ENCODE data around the gene CYLC1. TPM values are rescaled to one million over a fixed set of nuclear protein-coding genes. Genes with fewer than 3 reads are reported as not detected.

The CYLC1 gene
- total and polyA plus RNA-seq, 2 of the 13 experiments (the other 11 are each of a cell fraction or from before 2014, with no cell fraction given), result not detected

DNA sequence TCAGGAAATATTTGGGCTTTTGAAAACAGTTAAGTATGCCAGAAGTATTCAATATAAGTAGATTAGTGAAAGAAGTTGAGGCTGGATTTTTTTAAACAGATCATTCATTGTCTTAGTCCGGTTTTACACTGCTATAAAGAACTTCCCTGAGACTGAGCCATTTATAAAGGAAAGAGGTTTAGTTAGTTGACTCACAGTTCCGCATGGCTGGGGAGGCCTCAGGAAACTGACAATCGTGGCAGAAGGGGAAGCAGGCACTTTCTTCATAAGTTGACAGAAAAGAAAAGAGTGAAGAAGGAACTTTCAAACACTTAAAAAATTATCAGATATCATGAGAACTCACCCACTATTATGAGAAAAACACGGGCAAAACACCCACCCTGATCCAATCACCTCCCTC lies 31.1 kb upstream of the CYLC1 start:
- no peak overlapping the region for H3K4me3 ChIP-seq (replicated peaks in 1 of 3; ENCODE audit: insufficient read depth in 1 of 3, low read depth in 2 of 3, low read length in 3 of 3)
- WGBS (ENCODE audit: low lambda C conversion rate), result 0% methylated on average over 4 of the region's 4 CpGs
- intact Hi-C loops (cut with micrococcal nuclease; ENCODE audit: unreplicated experiment), result no loop called here

More for the DNA sequence above, 31.1 kb upstream of the CYLC1 start:
- in situ Hi-C loops (cut with HindIII; ENCODE audit: extremely low pct_ligation_motif_present, low pct_unique_long_range_greater_than_20kb), result no loop called here
- Histone ChIP-seq H3K36me3 (replicated peaks in 1 of 2; ENCODE audit: control insufficient read depth in 1 of 2, insufficient read depth in 2 of 2, low read length in 2 of 2) (no peaks in the 10 kb centered on the region), H3K4me2 (ENCODE audit: low read depth, low read length) (no peak overlapping the region), H4K20me1 (ENCODE audit: insufficient read depth, low read length) (no peaks in the 10 kb centered on the region), H3K27me3 (ENCODE audit: control insufficient read depth in 1 of 2, insufficient read depth in 2 of 2, low read length in 2 of 2) (no peaks in the 10 kb centered on the region), H3K9ac (ENCODE audit: insufficient read depth, low read depth, low read length) (no peak overlapping the region), H3K4me1 (ENCODE audit: insufficient read depth, low read length) (no peaks in the 10 kb centered on the region), H3K79me2 (ENCODE audit: insufficient read depth, low read length) (no peaks in the 10 kb centered on the region), H3K9me3 (ENCODE audit: low read length) (no peaks in the 10 kb centered on the region), H2AFZ (ENCODE audit: low read length) (no peak overlapping the region), H3K27ac (ENCODE audit: extremely low read length, insufficient read depth, low read length) (no peak overlapping the region)
- ChIA-PET POLR2A (no interaction called here), CTCF (ENCODE audit: low intra/inter-chr PET ratio, low total read pairs) (no interaction called here)
- FAIRE-seq, result no peak
- BruUV-seq (replicated peaks), result no TSS peak
- TF ChIP-seq ZFP82 (CRISPR knock-in tag; IDR thresholded peaks at IDR 0.05; ENCODE audit: borderline replicate concordance), result no peak
- no peak for TF ChIP-seq FOXO1 (CRISPR knock-in tag; IDR thresholded peaks at IDR 0.05)
- TF ChIP-seq, protein P1, sequence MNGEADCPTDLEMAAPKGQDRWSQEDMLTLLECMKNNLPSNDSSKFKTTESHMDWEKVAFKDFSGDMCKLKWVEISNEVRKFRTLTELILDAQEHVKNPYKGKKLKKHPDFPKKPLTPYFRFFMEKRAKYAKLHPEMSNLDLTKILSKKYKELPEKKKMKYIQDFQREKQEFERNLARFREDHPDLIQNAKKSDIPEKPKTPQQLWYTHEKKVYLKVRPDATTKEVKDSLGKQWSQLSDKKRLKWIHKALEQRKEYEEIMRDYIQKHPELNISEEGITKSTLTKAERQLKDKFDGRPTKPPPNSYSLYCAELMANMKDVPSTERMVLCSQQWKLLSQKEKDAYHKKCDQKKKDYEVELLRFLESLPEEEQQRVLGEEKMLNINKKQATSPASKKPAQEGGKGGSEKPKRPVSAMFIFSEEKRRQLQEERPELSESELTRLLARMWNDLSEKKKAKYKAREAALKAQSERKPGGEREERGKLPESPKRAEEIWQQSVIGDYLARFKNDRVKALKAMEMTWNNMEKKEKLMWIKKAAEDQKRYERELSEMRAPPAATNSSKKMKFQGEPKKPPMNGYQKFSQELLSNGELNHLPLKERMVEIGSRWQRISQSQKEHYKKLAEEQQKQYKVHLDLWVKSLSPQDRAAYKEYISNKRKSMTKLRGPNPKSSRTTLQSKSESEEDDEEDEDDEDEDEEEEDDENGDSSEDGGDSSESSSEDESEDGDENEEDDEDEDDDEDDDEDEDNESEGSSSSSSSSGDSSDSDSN (CRISPR knock-in tag; IDR thresholded peaks at IDR 0.05), result no peak
- no peak for TF ChIP-seq ZFP41 (CRISPR knock-in tag; IDR thresholded peaks at IDR 0.05; ENCODE audit: borderline replicate concordance)
- TF ChIP-seq ZNF598 (CRISPR knock-in tag; IDR thresholded peaks at IDR 0.05; ENCODE audit: borderline replicate concordance), result no peak
- TF ChIP-seq ZNF326 (CRISPR knock-in tag; IDR thresholded peaks at IDR 0.05; ENCODE audit: borderline replicate concordance), result no peak
- TF ChIP-seq NCOA5 (CRISPR knock-in tag; IDR thresholded peaks at IDR 0.05), result no peak
- TF ChIP-seq SRSF4 (IDR thresholded peaks at IDR 0.05; ENCODE audit: low read depth, low read length, poor library complexity, severe bottlenecking), result no peak
- TF ChIP-seq HDAC1 (CRISPR knock-in tag; IDR thresholded peaks at IDR 0.05), result no peak
- TF ChIP-seq, protein P2, sequence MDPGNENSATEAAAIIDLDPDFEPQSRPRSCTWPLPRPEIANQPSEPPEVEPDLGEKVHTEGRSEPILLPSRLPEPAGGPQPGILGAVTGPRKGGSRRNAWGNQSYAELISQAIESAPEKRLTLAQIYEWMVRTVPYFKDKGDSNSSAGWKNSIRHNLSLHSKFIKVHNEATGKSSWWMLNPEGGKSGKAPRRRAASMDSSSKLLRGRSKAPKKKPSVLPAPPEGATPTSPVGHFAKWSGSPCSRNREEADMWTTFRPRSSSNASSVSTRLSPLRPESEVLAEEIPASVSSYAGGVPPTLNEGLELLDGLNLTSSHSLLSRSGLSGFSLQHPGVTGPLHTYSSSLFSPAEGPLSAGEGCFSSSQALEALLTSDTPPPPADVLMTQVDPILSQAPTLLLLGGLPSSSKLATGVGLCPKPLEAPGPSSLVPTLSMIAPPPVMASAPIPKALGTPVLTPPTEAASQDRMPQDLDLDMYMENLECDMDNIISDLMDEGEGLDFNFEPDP (CRISPR knock-in tag; conservative IDR thresholded peaks at IDR 0.05), result no peak
- TF ChIP-seq ZNF354B (CRISPR knock-in tag; IDR thresholded peaks at IDR 0.05), result no peak
- TF ChIP-seq RBFOX2 (IDR thresholded peaks at IDR 0.05; ENCODE audit: low read depth, low read length), result no peak
- no peak for TF ChIP-seq ZNF737 (CRISPR knock-in tag; IDR thresholded peaks at IDR 0.05; ENCODE audit: borderline replicate concordance)
- TF ChIP-seq ZNF567 (CRISPR knock-in tag; IDR thresholded peaks at IDR 0.05; ENCODE audit: borderline replicate concordance), result no peak
- no peak for TF ChIP-seq NR1H2 (CRISPR knock-in tag; IDR thresholded peaks at IDR 0.05; ENCODE audit: borderline replicate concordance, low read depth)
- TF ChIP-seq TOPORS (CRISPR knock-in tag; IDR thresholded peaks at IDR 0.05), result no peak
- TF ChIP-seq ATF7-NPFF (CRISPR knock-in tag; IDR thresholded peaks at IDR 0.05; ENCODE audit: low read depth), result no peak
- no peak for TF ChIP-seq ARID2 (CRISPR knock-in tag; IDR thresholded peaks at IDR 0.05; ENCODE audit: borderline replicate concordance)
- no peak for DNase-seq (ENCODE audit: low spot score)
- ATAC-seq, result no peak

Measured in HepG2 (cell line).